Measurements from ENCODE around the gene REC8. TPM values are rescaled to one million over a fixed set of nuclear protein-coding genes. Genes with fewer than 3 reads are reported as not detected.

REC8 gene
- polyA plus RNA-seq, 1 donor: 88.7 TPM

- DNase-seq: no peak
These were observed 10.4 kb downstream of the REC8 start for GRCh38 chr14:24182110-24182882.

DNA sequence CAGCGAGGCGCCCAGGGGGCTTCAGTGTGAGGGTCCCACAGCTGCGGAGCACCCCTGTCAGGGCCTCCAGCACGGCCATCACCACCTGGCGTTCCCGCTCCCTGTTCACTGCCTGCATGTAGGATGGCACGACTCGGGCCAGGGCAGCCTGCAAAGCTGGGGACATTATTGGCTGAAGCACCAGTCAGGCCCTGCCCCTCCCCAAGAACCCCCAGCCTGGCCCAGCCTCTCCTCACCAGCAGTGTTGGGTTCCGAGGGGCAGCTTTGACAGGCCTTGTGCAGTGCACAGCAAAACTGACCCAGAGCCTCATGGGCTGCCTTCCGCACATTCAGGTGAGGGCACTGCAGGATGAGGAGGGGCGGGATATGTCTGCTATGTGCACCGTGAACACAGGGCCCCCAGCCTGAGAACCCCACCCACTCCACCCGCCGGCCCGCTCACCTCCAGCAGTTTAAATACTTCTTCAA lies 11.2 kb downstream of the REC8 start:
- no peak for DNase-seq

DNA sequence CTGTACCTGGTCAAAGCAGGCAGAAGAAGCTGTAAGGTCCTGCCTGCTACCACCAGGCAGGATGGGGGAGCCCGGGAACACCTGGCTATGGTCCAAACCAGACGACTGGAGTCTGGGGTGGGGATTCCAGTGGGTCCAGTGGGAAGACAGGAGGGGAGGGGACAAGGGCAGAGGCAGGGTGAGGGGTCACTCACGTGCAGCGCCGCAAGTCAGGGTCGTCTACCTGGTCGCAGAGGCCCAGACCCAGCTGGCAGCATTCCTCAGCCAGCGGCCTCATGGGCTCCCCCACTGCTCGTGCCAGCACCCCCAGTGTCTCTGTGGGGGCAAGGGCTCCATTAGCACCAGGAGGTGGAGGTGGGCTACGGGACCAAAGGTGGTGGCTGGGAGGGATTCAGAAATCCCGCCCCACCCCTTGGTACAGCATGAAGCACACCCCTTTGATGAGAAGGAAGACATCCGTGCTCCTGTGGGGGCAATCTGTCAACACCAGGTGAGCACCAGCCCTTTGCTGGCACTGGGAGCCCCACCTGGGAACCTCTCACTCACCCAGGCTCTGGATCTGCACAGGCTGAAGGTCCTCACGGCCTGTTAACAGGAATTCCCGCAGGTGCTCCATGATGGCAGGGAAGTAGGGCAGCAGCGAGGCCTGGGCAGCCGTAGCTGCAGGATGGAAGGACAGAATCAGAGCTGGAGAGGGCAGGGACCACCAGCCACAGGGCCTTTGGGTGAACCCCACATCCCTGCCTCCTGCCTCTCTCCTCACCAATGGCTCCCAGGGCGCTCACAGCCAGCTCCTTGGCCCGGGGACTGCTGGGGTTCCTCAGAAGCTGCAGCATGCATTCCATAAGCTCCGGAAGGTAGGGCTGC lies 12.5 kb downstream of the REC8 start:
- no peak for DNase-seq

DNA sequence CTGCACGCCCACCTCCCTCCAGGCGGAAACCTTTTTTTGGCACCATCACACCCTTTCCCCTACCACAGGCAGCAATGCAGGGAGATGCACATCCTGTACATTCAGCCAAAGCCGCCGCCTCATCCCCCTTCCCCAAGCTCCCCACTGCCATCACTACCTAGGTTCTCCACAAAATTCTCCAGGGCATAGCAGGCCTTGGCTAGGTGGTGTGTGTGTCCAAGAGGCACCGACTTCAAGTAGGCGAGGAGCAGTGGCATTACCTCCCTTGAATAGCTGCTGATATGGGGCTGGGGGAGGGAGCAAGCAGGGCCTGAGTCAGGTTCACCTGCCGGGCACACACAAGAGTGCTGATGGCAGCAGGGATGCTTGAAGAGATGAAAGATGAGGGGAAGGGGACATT lies 13.1 kb downstream of the REC8 start:
- no peak for DNase-seq

DNA sequence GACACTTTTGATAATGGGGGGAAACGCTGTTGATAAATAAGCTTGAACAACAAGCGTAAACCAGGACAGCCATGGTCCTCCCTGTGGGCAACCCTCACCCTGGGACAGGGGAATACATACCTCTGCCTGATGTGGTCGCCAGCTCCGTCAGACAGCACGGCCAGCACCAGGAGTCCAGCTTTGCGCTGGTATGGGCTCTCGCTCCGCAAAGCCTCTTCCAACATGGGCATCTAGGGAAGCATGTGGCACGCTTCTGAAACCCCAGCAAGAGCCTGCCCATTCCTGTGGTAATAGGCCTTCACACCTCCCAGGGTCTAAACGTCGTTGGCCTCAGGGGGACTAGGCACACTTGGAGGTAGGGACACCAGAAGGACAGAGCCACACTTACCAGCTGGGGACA lies 13.9 kb downstream of the REC8 start:
- DNase-seq: no peak

DNA sequence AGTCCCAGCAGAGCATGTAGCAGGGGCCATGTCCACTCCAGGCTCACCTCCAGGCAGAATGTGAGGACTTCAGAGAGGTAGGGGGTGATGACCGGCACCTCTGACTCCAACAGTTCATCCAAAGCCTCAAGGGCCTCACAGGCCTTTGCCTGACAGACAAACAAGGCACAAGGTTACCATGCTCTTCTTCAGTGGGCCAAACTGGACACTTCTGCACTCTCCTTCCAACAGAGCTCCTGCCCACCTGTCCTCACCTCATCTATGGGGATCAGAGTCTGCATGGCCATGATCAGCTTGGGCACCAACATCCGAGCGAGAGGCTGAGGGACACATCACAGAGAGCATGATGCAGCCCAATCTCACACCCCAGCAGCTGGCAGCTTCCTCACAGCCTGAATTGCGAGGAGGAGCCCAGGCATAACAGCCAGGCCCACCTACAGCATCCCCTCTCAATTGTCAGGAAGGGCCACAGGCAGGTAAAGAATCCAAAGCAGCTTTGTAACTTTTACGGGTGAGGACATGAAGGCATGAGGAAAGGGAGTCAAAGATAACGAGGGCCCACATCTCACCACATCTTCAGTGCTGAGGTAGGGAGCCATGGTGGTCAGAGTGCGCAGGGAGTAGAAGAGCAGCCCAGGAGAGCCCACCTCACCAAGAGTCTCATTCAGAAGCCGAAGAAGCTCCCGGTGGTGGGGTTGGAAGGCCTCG lies 15.1 kb downstream of the REC8 start:
- DNase-seq: no peak

GRCh38 chr14:24187539-24187915 lies 15.6 kb downstream of the REC8 start:
- no peak for DNase-seq

DNA sequence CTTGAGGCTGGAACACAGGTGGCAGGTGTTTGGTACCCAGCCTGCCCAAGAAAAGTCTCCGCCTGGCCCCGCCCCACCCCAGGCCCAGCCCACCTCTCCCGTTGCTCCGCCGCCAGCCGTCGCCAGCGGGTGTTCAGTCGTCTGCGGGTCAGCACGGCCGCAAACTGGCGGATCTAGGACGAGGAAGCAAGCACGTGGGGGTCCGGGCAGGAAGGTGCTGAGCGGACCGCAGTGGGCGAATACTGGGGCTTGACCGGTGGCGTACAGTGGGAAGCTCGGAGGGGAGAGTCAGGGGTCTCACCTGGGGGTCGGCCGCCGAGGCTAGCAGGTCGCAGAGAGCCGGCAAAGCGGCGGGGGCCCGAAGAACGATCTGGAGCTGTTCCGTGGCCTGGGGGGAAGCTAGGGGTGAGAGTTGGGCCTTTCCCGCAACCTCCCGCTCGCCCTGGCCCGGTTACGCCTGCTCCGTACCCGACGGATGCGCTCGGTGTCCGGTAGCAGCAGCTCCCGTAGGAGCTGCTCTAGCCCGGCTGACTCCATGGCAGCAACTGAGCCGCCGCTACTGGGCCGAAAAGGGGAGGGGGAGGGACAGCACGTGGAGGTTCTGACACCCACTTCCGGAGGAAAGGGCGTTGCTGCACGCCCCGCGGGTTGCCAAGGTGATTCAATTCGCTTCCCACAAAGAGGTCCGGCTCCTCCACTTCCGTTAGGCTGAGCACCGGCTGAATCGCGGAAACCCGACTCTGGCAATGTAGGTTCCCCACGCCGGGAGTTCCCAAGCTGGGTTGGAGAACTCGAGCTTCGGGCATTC lies 16.6 kb downstream of the REC8 start, which contains the start of gene IPO4:
IPO4 (minus strand) TSS at position 566 of the 808 bp plus-strand sequence; CDS start at position 537, 29 bp downstream.
- DNase-seq: peak; percentile 96

GRCh38 chr14:24189059-24189375 lies 17.1 kb downstream of the REC8 start:
- DNase-seq: no peak

- no peak for DNase-seq
These were observed 17.6 kb downstream of the REC8 start for GRCh38 chr14:24189460-24189859.

DNA sequence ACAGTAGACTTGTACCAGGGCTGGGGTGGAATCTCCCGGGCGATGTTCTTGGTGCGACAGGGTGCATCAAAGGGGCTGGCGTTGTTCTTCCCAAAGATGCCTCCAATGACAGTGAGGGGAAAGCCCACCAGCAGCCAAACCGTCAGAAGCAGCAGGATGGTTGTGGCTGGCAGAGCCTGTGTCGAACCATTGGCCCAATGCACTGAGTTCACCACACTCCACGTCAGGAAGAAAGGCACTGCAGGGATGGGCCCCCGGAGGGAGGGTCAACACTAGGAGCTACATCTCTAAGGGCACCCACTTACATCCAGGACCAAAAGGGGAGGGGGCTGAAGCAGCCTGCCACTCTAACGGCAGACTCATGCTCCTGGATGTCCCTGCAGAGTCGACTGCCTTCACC lies 18.5 kb downstream of the REC8 start:
- no peak for DNase-seq

- no peak for DNase-seq
These were observed 21.1 kb downstream of the REC8 start for GRCh38 chr14:24192933-24193332.

GRCh38 chr14:24194186-24194872 lies 22.4 kb downstream of the REC8 start:
- DNase-seq: no peak

GRCh38 chr14:24194873-24195185 lies 22.9 kb downstream of the REC8 start:
- no peak for DNase-seq

- DNase-seq: peak; percentile 86
These were observed 23.5 kb downstream of the REC8 start, which contains the start of gene TM9SF1 for GRCh38 chr14:24195186-24196070. TSS of gene TM9SF1 (minus strand) at chr14:24195441. CDS start at chr14:24195019, 422 bp downstream.

DNA sequence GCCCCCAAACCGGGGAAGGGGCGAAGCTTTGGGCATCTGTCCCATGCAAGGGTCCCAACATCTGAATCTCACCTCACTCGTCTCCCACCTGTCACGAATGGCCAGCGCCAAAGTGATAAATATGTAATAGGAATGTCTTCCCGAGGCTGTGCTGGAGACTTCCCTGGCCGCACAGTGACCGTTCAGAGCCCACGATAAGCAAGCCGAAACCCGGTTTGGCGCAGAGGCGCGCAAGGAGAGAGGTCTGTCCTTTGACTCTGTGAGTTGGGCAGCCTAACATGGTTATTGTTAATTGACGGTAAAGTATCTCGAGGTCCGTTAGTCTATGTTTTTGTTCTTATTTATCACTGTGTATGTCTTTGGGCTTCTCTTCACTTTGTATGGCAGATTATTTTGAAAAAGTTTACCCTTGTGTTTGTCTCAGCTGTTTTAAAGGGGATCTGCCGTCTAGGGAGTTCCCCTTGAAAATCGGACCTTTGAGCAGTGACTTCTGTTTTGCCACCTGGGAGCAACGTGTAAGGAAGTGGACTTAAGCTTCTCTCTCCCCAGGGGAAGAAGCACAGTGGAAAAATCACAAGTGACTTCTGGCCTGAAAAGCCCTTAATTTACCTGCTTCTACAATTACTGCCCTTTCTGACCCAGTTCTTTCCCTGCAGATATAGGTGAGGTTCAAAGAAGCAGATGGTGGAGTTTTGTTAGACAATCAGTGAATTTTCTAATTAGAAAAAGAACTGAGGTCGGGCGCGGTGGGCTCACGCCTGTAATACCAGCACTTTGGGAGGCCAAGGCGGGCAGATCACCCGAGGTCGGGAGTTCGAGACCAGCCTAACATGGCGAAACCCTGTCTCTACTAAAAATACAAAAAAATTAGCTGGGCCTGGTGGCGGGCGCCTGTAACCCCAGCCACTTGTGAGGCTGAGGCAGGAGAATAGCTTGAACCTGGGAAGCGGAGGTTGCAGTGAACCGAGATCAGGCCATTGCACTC lies 24.5 kb downstream of the REC8 start:
- peak; percentile 5 for DNase-seq

DNA sequence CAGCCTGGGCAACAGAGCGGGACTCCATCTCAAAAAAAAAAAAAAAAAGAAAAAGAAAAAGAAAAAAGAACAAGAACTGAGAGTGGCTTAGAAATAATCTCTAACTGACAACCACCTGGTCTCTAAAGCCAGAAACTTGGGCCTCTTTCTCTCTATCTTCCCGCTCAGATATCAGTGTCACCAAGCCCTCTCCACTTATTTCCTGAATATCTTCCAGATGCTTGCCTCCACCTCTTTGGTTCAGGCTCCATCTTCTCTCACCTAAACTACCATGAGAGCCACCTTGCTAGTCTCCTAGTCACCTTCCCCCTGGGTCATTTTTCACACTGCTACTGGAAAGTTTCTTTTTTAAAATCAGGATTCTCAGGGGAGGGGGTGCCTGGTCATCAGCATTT lies 25.2 kb downstream of the REC8 start:
- DNase-seq: no peak

GRCh38 chr14:24198814-24199524 lies 27.1 kb downstream of the REC8 start:
- DNase-seq: no peak

Measured in left kidney (tissue), 2 donors.